Neural cell (in vitro differentiated cells): Measurements from ENCODE around the gene PDPN. TPM values are rescaled to one million over a fixed set of nuclear protein-coding genes. Genes with fewer than 3 reads are reported as not detected.

Experiments used
- H2AFZ ChIP-seq: fragments of 200-600, 300-800 bp; sonication (generic), shearing (Covaris generic); 2 replicates; pipeline ENCODE4 v1.6.0; 2014; ENCODE audit warnings: low read depth, mild to moderate bottlenecking, antibody characterized with exemption, low read length, moderate library complexity
- H3F3A ChIP-seq: fragments of 200-600 bp; shearing (Covaris generic); 2 replicates; pipeline ENCODE4 v1.6.1; 2016; ENCODE audit warnings: mild to moderate bottlenecking, moderate library complexity, mixed read lengths, antibody characterized with exemption, low read length; ENCODE audit not compliant: insufficient read depth, poor library complexity, severe bottlenecking
- H3K27ac ChIP-seq: fragments of 200-600, 300-800 bp; sonication (generic), shearing (Covaris generic); 2 replicates; pipeline ENCODE4 v1.5.1; 2014; ENCODE audit warnings: mild to moderate bottlenecking, low read length, moderate library complexity
- H3K27me3 ChIP-seq: fragments of 300-800, 200-600 bp; sonication (generic), shearing (Covaris generic); 2 replicates; pipeline ENCODE4 v1.6.0; 2014; ENCODE audit warnings: mild to moderate bottlenecking, low read depth, low read length, moderate library complexity; ENCODE audit not compliant: insufficient read depth
- H3K36me3 ChIP-seq: fragments of 300-800, 200-600 bp; sonication (generic), shearing (Covaris generic); 2 replicates; pipeline ENCODE4 v1.5.1; 2014; ENCODE audit warnings: mild to moderate bottlenecking, antibody characterized with exemption, low read length, moderate library complexity; ENCODE audit not compliant: insufficient read depth
- H3K4me2 ChIP-seq: fragments of 300-800, 200-600 bp; sonication (generic), shearing (Covaris generic); 2 replicates; pipeline ENCODE4 v1.6.0; 2014; ENCODE audit warnings: mild to moderate bottlenecking, low read length
- H3K4me3 ChIP-seq: fragments of 300-800, 200-600 bp; sonication (generic), shearing (Covaris generic); 2 replicates; pipeline ENCODE4 v1.5.1; 2014; ENCODE audit warnings: mild to moderate bottlenecking, low read length, moderate library complexity
- H3K79me2 ChIP-seq: fragments of 200-600 bp; shearing (Covaris generic); replicated peaks from 2 replicates; pipeline ENCODE4 v1.6.0; 2014; ENCODE audit warnings: mild to moderate bottlenecking, low read length, moderate library complexity; ENCODE audit not compliant: insufficient read depth
- H3K9ac ChIP-seq: fragments of 300-800, 200-600 bp; sonication (generic), shearing (Covaris generic); 2 replicates; pipeline ENCODE4 v1.6.1; 2016; ENCODE audit warnings: mild to moderate bottlenecking, low read length, mixed read lengths
- H3K9me2 ChIP-seq: fragments of 200-600 bp; shearing (Covaris generic); 2 replicates; pipeline ENCODE4 v1.6.1; 2016; ENCODE audit warnings: mild to moderate bottlenecking, low read length, mixed read lengths; ENCODE audit not compliant: insufficient read depth
- H3K9me3 ChIP-seq: fragments of 200-600, 300-800 bp; sonication (generic), shearing (Covaris generic); 2 replicates; pipeline ENCODE4 v1.6.1; 2016; ENCODE audit warnings: mild to moderate bottlenecking, mixed run types, low read length, moderate library complexity, mixed read lengths
- H4K20me1 ChIP-seq: fragments of 200-600 bp; shearing (Covaris generic); 2 replicates; pipeline ENCODE4 v1.6.1; 2016; ENCODE audit warnings: mild to moderate bottlenecking, mixed run types; ENCODE audit not compliant: insufficient read depth
- EP300 ChIP-seq: fragments of 450-650 bp; conservative IDR thresholded peaks from 2 replicates; pipeline ENCODE4 v1.6.1; 2014; ENCODE audit warnings: antibody characterized with exemption, mild to moderate bottlenecking, moderate library complexity; ENCODE audit not compliant: poor library complexity, severe bottlenecking
- EZH2 ChIP-seq: fragments of 200-600, 300-800 bp; shearing (Covaris generic), sonication (generic); IDR thresholded peaks from 2 replicates; pipeline ENCODE4 v1.6.1; 2014; ENCODE audit warnings: antibody characterized with exemption, low read length, borderline replicate concordance, mild to moderate bottlenecking; ENCODE audit not compliant: insufficient read depth, poor library complexity, severe bottlenecking
- MXI1 ChIP-seq: fragments of 450-650 bp; conservative IDR thresholded peaks from 2 replicates; pipeline ENCODE4 v1.6.1; 2014; ENCODE audit warnings: antibody characterized with exemption, mild to moderate bottlenecking; ENCODE audit not compliant: poor library complexity, severe bottlenecking
- POLR2AphosphoS5 ChIP-seq: IDR thresholded peaks from 2 replicates; pipeline ENCODE4 v1.6.1; 2012
- RAD21 ChIP-seq: fragments of 450-650 bp; conservative IDR thresholded peaks from 2 replicates; pipeline ENCODE4 v1.6.1; 2014; ENCODE audit warnings: antibody characterized with exemption, mild to moderate bottlenecking, moderate library complexity
- SMC3 ChIP-seq: fragments of 450-650 bp; conservative IDR thresholded peaks from 2 replicates; pipeline ENCODE4 v1.6.1; 2014; ENCODE audit warnings: antibody characterized with exemption, mild to moderate bottlenecking, moderate library complexity; ENCODE audit not compliant: poor library complexity
- TAF1 ChIP-seq: IDR thresholded peaks from 2 replicates; pipeline ENCODE4 v1.6.1; 2012; ENCODE audit warnings: low read depth
- polyA plus RNA-seq: library from polyadenylated mRNA; depleted of rRNA; stranded (reverse); fragments of >200 nt; gene quantifications from 2 replicates; pipeline ENCODE4 v1.2.3, GENCODE V29; 2014
- TF ChIP-seq, protein P1 (sequence below): fragments of 450-650 bp; IDR thresholded peaks from 2 replicates; pipeline ENCODE4 v1.5.1; 2014; ENCODE audit warnings: antibody characterized with exemption, mild to moderate bottlenecking, moderate library complexity; ENCODE audit not compliant: poor library complexity, severe bottlenecking
- TF ChIP-seq, protein P2 (sequence below): IDR thresholded peaks from 2 replicates; pipeline ENCODE4 v1.6.1; 2012; ENCODE audit warnings: borderline replicate concordance

Gene PDPN
- polyA plus RNA-seq, 1 donor from 2014 or later: 0.63 TPM

DNA sequence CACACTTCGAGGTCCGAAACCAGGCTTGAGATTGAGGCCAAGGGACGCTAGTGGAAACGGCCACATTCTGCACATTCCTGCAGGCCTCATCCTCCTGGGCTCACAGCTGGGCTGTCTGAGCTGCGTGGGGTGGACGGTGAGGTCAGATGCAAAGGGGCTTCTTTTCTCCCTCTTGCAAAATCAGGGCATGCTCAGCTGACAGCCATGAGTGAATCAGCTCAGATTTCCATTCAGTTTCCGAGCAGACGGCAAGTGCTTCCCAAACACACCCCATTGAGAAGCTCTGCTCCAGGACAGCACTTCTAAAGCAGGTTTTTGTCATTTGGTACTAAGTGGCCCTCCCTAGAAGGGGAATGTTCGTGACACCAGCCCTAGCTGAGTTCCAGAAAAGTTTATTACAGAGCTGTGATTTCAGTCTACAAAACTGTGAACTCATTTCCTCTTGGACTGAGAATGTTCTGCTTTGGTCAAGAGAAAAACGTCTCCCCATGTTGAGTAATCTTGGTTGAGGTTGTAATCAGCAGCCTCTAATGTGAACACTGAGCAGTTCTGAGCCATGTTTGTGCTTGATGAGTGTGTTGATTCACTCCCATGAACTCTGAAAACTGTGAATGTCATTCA lies 10.0 kb downstream of the PDPN start:
- Histone ChIP-seq H3K9ac (no peak overlapping the region), H2AFZ (no peak overlapping the region), H3F3A (no peaks in the 10 kb centered on the region), H3K36me3 (no peaks in the 10 kb centered on the region), H3K4me3 (no peak overlapping the region), H3K4me2 (no peak overlapping the region), H3K27me3 (no peaks in the 10 kb centered on the region), H3K9me3 (no peaks in the 10 kb centered on the region), H3K79me2 (no peaks in the 10 kb centered on the region), H4K20me1 (no peaks in the 10 kb centered on the region), H3K9me2 (no peaks in the 10 kb centered on the region), H3K27ac (no peak overlapping the region)
- no peak for TF ChIP-seq EP300
- no peak for TF ChIP-seq TAF1
- no peak for TF ChIP-seq SMC3
- TF ChIP-seq, protein P1, sequence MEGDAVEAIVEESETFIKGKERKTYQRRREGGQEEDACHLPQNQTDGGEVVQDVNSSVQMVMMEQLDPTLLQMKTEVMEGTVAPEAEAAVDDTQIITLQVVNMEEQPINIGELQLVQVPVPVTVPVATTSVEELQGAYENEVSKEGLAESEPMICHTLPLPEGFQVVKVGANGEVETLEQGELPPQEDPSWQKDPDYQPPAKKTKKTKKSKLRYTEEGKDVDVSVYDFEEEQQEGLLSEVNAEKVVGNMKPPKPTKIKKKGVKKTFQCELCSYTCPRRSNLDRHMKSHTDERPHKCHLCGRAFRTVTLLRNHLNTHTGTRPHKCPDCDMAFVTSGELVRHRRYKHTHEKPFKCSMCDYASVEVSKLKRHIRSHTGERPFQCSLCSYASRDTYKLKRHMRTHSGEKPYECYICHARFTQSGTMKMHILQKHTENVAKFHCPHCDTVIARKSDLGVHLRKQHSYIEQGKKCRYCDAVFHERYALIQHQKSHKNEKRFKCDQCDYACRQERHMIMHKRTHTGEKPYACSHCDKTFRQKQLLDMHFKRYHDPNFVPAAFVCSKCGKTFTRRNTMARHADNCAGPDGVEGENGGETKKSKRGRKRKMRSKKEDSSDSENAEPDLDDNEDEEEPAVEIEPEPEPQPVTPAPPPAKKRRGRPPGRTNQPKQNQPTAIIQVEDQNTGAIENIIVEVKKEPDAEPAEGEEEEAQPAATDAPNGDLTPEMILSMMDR: no peak
- no peak for TF ChIP-seq RAD21
- no peak for TF ChIP-seq MXI1
- TF ChIP-seq, protein P2, sequence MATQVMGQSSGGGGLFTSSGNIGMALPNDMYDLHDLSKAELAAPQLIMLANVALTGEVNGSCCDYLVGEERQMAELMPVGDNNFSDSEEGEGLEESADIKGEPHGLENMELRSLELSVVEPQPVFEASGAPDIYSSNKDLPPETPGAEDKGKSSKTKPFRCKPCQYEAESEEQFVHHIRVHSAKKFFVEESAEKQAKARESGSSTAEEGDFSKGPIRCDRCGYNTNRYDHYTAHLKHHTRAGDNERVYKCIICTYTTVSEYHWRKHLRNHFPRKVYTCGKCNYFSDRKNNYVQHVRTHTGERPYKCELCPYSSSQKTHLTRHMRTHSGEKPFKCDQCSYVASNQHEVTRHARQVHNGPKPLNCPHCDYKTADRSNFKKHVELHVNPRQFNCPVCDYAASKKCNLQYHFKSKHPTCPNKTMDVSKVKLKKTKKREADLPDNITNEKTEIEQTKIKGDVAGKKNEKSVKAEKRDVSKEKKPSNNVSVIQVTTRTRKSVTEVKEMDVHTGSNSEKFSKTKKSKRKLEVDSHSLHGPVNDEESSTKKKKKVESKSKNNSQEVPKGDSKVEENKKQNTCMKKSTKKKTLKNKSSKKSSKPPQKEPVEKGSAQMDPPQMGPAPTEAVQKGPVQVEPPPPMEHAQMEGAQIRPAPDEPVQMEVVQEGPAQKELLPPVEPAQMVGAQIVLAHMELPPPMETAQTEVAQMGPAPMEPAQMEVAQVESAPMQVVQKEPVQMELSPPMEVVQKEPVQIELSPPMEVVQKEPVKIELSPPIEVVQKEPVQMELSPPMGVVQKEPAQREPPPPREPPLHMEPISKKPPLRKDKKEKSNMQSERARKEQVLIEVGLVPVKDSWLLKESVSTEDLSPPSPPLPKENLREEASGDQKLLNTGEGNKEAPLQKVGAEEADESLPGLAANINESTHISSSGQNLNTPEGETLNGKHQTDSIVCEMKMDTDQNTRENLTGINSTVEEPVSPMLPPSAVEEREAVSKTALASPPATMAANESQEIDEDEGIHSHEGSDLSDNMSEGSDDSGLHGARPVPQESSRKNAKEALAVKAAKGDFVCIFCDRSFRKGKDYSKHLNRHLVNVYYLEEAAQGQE: no peak
- no peak for TF ChIP-seq EZH2

DNA sequence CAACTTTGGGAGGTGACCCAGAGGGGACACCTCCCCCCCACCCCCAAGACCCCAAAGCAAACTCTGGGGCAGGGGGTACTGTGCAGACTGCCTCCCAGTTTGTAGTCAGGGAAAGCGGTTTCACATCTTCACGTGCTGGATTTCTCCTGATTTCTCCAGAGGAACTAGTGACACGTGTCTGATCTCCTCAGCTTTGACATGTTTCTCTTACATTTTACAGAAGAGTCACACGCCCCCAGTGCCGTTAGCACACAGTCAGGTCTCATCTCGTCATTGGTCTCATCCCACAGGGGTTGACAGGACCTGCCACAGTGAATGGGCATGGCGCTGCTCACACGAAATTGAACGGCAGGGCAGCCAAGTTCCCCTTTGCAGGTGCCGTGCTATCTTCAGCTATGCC lies 11.8 kb downstream of the PDPN start:
- Histone ChIP-seq H3K9me2 (no peaks in the 10 kb centered on the region), H3K27ac (no peak overlapping the region), H2AFZ (no peak overlapping the region), H3F3A (no peaks in the 10 kb centered on the region), H4K20me1 (no peaks in the 10 kb centered on the region), H3K36me3 (no peaks in the 10 kb centered on the region), H3K27me3 (no peaks in the 10 kb centered on the region), H3K4me2 (no peak overlapping the region), H3K79me2 (no peaks in the 10 kb centered on the region), H3K9ac (no peak overlapping the region), H3K9me3 (no peaks in the 10 kb centered on the region), H3K4me3 (no peak overlapping the region)
- TF ChIP-seq, protein P1: no peak
- no peak for TF ChIP-seq EP300
- no peak for TF ChIP-seq EZH2
- TF ChIP-seq POLR2AphosphoS5: no peak
- no peak for TF ChIP-seq TAF1
